DND-41 (cell line): ENCODE measurements around the gene DNAJC2.

Source experiments
- CTCF ChIP-seq: IDR thresholded peaks from 2 replicates; pipeline ENCODE4 v1.5.1; 2012; ENCODE audit warnings: borderline replicate concordance, low read length, moderate library complexity, mild to moderate bottlenecking; ENCODE audit not compliant: poor library complexity, severe bottlenecking; ENCODE audit errors: extremely low read depth
- EZH2 ChIP-seq: IDR thresholded peaks from 3 replicates; pipeline ENCODE4 v1.6.1; 2012; ENCODE audit warnings: borderline replicate concordance, low read depth, mild to moderate bottlenecking, moderate library complexity, low read length, inconsistent platforms; ENCODE audit not compliant: severe bottlenecking

- no peak for TF ChIP-seq CTCF
- no peak for TF ChIP-seq EZH2
Measured at GRCh38 chr7:103369432-103369831, 24.9 kb upstream of the DNAJC2 start.
